Measurements from ENCODE around the gene SMOC1.

- TF ChIP-seq CTCF (IDR thresholded peaks at IDR 0.05; ENCODE audit: low read length), result no peak
- TF ChIP-seq EZH2 (IDR thresholded peaks at IDR 0.05; ENCODE audit: borderline replicate concordance, low read length), result no peak
These were observed 139.0 kb downstream of the SMOC1 start for GRCh38 chr14:70018230-70018629.
